Cardiac atrium fibroblast (primary cell): ENCODE measurements around the gene SCGN. TPM values are rescaled to one million over a fixed set of nuclear protein-coding genes. Genes with fewer than 3 reads are reported as not detected.

Experiments
- total RNA-seq: library from RNA; depleted of rRNA; stranded (reverse); fragments of >200 nt; gene quantifications from 2 replicates; pipeline ENCODE4 v1.2.3, GENCODE V29; 2015

The SCGN gene, protein sequence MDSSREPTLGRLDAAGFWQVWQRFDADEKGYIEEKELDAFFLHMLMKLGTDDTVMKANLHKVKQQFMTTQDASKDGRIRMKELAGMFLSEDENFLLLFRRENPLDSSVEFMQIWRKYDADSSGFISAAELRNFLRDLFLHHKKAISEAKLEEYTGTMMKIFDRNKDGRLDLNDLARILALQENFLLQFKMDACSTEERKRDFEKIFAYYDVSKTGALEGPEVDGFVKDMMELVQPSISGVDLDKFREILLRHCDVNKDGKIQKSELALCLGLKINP
- not detected in 2 replicates for total RNA-seq

DNA sequence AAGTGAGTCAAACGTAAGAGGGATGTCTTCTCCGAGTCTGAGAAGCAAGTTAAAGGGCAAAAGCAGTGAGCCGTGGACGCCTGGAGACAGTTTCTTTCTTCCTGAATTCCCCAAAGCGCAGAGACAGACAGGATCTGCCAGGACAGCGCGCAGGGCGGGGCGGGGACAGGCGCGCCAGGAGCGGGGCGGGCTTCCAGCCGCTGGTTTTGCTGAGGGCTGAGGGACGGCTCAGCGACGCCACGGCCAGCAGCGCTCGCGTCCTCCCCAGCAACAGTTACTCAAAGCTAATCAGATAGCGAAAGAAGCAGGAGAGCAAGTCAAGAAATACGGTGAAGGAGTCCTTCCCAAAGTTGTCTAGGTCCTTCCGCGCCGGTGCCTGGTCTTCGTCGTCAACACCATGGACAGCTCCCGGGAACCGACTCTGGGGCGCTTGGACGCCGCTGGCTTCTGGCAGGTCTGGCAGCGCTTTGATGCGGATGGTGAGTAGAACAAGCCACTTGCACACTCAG lies at the start of gene SCGN:
Gene SCGN (plus strand): TSS at position 209 of the 509 bp plus-strand sequence. CDS start 189 bp downstream, at position 398.

Other genes starting within 250 kb of the SCGN start
- gene SLC17A4, start 102.5 kb downstream of the SCGN start, total RNA-seq: not detected in 2 replicates
- not detected in 2 replicates for gene SLC17A1, start 179.8 kb downstream of the SCGN start, total RNA-seq
- gene SLC17A3, start 222.0 kb downstream of the SCGN start, total RNA-seq: not detected in 2 replicates